Measurements from ENCODE around the gene GDF9. TPM values are rescaled to one million over a fixed set of nuclear protein-coding genes. Genes with fewer than 3 reads are reported as not detected.
"Not testable (repeated sequence)": the region's sequence is repeated elsewhere in the genome, so short reads cannot be mapped to it uniquely, and the experiment has no call there.

Gene GDF9
- total and polyA plus RNA-seq, 2 experiments from 2014 or later, result 0.45 to 1.8 TPM

DNA sequence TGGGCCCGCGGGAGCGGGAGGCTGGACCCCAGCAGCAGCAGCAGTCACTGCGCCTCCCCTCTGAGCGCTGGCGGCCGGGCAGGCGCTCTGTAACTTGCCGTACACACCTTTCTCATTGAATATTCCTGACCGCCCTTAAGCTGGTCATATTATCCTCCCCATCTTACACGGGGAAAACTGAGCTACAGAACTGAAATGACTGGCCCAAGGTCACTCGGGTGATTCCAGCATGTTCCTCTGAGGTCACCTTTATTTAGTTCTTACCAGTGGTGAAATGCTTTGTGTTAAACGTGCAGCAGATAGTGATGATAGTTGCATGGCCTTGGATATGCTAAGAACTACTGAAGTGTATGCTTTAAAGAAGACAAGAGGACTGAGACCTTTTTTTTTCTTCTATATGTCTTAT is 780 bp upstream of the GDF9 start:
- no peaks in the 10 kb centered on the region for H3K9me3 ChIP-seq (ENCODE audit: low read depth)
- H3K4me3 ChIP-seq, result peak overlapping the region; percentile 49
- TF ChIP-seq, protein P1, sequence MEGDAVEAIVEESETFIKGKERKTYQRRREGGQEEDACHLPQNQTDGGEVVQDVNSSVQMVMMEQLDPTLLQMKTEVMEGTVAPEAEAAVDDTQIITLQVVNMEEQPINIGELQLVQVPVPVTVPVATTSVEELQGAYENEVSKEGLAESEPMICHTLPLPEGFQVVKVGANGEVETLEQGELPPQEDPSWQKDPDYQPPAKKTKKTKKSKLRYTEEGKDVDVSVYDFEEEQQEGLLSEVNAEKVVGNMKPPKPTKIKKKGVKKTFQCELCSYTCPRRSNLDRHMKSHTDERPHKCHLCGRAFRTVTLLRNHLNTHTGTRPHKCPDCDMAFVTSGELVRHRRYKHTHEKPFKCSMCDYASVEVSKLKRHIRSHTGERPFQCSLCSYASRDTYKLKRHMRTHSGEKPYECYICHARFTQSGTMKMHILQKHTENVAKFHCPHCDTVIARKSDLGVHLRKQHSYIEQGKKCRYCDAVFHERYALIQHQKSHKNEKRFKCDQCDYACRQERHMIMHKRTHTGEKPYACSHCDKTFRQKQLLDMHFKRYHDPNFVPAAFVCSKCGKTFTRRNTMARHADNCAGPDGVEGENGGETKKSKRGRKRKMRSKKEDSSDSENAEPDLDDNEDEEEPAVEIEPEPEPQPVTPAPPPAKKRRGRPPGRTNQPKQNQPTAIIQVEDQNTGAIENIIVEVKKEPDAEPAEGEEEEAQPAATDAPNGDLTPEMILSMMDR (IDR thresholded peaks at IDR 0.05; ENCODE audit: low read depth, low read length), result no peak
- peaks cover 18% of the 10 kb centered on the region for H3K4me1 ChIP-seq (ENCODE audit: low read depth)
- no peaks in the 10 kb centered on the region for H3K27me3 ChIP-seq
- peak overlapping the region; percentile 94 for H3K27ac ChIP-seq
- no peak for DNase-seq (ENCODE audit: low read depth in 1 of 2, low spot score in 1 of 2)
- H3K36me3 ChIP-seq, result peaks cover 10% of the 10 kb centered on the region

- Histone ChIP-seq H3K9me3 (ENCODE audit: low read depth) (no peaks in the 10 kb centered on the region), H3K27ac (peak overlapping the region; percentile 94), H3K36me3 (peaks cover 10% of the 10 kb centered on the region), H3K27me3 (no peaks in the 10 kb centered on the region), H3K4me3 (peak overlapping the region; percentile 49), H3K4me1 (ENCODE audit: low read depth) (peaks cover 18% of the 10 kb centered on the region)
- no peak for DNase-seq (ENCODE audit: low read depth in 1 of 2, low spot score in 1 of 2)
- TF ChIP-seq, protein P1 (IDR thresholded peaks at IDR 0.05; ENCODE audit: low read depth, low read length), result no peak
Measured at GRCh38 chr5:132865668-132866341, 464 bp downstream of the GDF9 start.

DNA sequence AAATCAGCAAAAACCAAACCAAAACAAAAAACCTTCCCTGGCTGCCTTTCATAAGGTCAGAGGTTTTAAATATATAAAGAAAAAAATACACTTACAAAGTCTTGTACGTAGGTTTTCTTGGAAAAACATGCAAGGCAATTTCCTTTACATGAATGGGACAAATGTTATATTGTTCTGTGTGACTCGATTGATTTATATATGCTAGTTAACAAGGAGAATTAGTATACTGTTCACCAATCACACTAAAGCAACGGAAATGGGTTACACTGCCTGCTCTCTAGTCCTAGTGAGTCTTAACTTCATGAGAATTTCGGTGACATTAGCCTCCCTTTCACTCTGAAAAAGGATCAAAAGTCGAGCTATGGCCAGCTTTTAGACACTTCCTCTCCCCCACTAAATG is 5.5 kb downstream of the GDF9 start:
- H3K4me3 ChIP-seq, result no peak overlapping the region
- peaks cover 8% of the 10 kb centered on the region for H3K27me3 ChIP-seq
- no peak overlapping the region for H3K27ac ChIP-seq
- H3K9me3 ChIP-seq (ENCODE audit: low read depth), result no peaks in the 10 kb centered on the region
- TF ChIP-seq, protein P1 (IDR thresholded peaks at IDR 0.05; ENCODE audit: low read depth, low read length), result no peak
- H3K4me1 ChIP-seq (ENCODE audit: low read depth), result peaks cover 12% of the 10 kb centered on the region
- no peaks in the 10 kb centered on the region for H3K36me3 ChIP-seq
- no peak for DNase-seq (ENCODE audit: low read depth in 1 of 2, low spot score in 1 of 2)

DNA sequence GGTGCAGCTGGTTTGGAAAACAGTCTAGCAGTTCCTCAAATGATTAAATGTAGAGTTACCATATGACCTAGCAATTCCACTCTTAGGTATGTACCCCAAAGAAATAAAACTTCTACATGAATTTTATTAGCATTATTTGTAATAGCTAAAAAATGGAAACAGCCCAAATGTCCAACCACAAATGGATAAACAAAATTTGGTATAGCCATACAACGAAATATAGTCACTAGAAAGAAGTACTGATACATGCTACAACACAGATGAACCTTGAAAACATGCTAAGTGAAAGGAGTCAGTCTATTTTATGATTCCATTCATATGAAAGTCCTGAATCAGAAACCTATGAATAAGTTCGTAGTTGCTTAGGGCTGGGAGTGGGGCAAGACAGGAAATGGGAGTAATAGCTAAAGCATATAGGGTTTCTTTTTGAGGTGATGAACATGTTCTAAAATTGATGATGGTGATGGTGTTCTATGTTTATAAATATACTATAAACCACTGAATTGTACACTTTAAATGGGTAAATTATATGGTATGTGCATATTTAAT is 6.3 kb downstream of the GDF9 start:
- peaks cover 8% of the 10 kb centered on the region for H3K27me3 ChIP-seq
- TF ChIP-seq, protein P1 (IDR thresholded peaks at IDR 0.05; ENCODE audit: low read depth, low read length), result no peak

GRCh38 chr5:132856011-132856410 is 10.3 kb downstream of the GDF9 start:
- Histone ChIP-seq H3K36me3 (no peaks in the 10 kb centered on the region), H3K27ac (no peak overlapping the region), H3K27me3 (peaks cover 8% of the 10 kb centered on the region), H3K4me1 (ENCODE audit: low read depth) (peaks cover 5% of the 10 kb centered on the region), H3K9me3 (ENCODE audit: low read depth) (no peaks in the 10 kb centered on the region), H3K4me3 (no peak overlapping the region)
- no peak for DNase-seq (ENCODE audit: low read depth in 1 of 2, low spot score in 1 of 2)
- TF ChIP-seq, protein P1 (IDR thresholded peaks at IDR 0.05; ENCODE audit: low read depth, low read length), result no peak

More for the DNA sequence above, 6.3 kb downstream of the GDF9 start:
- Histone ChIP-seq H3K4me1 (ENCODE audit: low read depth) (peaks cover 9% of the 10 kb centered on the region), H3K27ac (no peak overlapping the region), H3K36me3 (no peaks in the 10 kb centered on the region), H3K9me3 (ENCODE audit: low read depth) (no peaks in the 10 kb centered on the region), H3K4me3 (no peak overlapping the region)
- DNase-seq (ENCODE audit: low read depth in 1 of 2, low spot score in 1 of 2), result no peak

- H3K27ac ChIP-seq; H3K4me3 ChIP-seq; H3K36me3 ChIP-seq; H3K4me1 ChIP-seq (ENCODE audit: low read depth); H3K27me3 ChIP-seq; H3K9me3 ChIP-seq (ENCODE audit: low read depth); DNase-seq (ENCODE audit: low read depth in 1 of 2, low spot score in 1 of 2): not testable (repeated sequence)
Measured at GRCh38 chr5:132854992-132855391, 11.3 kb downstream of the GDF9 start.

Measured in cardiac muscle cell (in vitro differentiated cells and primary cell).